GM04503 (cell line): ENCODE results near the gene RBBP8NL.

ENCODE experiments used
- DNase-seq: peaks from one replicate; pipeline ENCODE4 v3.0.0-alpha.2; 2012; ENCODE audit warnings: low read depth

RBBP8NL gene

GRCh38 chr20:62392621-62393334 lies 34.6 kb downstream of the RBBP8NL start:
- DNase-seq = no peak

GRCh38 chr20:62392077-62392418 lies 35.3 kb downstream of the RBBP8NL start:
- no peak for DNase-seq

GRCh38 chr20:62391165-62392076 lies 35.9 kb downstream of the RBBP8NL start:
- no peak for DNase-seq

- no peak for DNase-seq
These were observed 36.8 kb downstream of the RBBP8NL start for GRCh38 chr20:62390317-62391164.

- DNase-seq = no peak
These were observed 37.7 kb downstream of the RBBP8NL start for GRCh38 chr20:62389601-62390087.

GRCh38 chr20:62388839-62389600 lies 38.3 kb downstream of the RBBP8NL start:
- DNase-seq = no peak

- DNase-seq = no peak
These were observed 39.3 kb downstream of the RBBP8NL start for GRCh38 chr20:62387933-62388635.

GRCh38 chr20:62387219-62387913 lies 40.0 kb downstream of the RBBP8NL start:
- DNase-seq = no peak

- DNase-seq = peak; percentile 31
These were observed 40.7 kb downstream of the RBBP8NL start, which contains the start of gene RPS21 for GRCh38 chr20:62386383-62387218. RPS21 (plus strand) TSS chr20:62387103; CDS start chr20:62387339, 236 bp downstream.

- DNase-seq = no peak
These were observed 44.8 kb downstream of the RBBP8NL start for GRCh38 chr20:62382306-62383198.

- DNase-seq = no peak
These were observed 45.5 kb downstream of the RBBP8NL start for GRCh38 chr20:62381842-62382241.

GRCh38 chr20:62381202-62381797 lies 46.0 kb downstream of the RBBP8NL start:
- DNase-seq = no peak

- no peak for DNase-seq
These were observed 49.1 kb downstream of the RBBP8NL start for GRCh38 chr20:62378215-62378614.

GRCh38 chr20:62377615-62378178 lies 49.6 kb downstream of the RBBP8NL start:
- no peak for DNase-seq

GRCh38 chr20:62377064-62377461 lies 50.3 kb downstream of the RBBP8NL start:
- DNase-seq = no peak

- DNase-seq = no peak
These were observed 51.0 kb downstream of the RBBP8NL start for GRCh38 chr20:62376112-62377063.
